Tibial artery (tissue), 4 donors: Measurements from ENCODE around the gene NPPA.

ENCODE experiments used
- DNase-seq, 2 donors: peaks; one replicate each; pipeline ENCODE4 v3.0.0-alpha.2; 2019
- H3K27ac ChIP-seq, 2 donors: fragments of 200-600 bp; sonication (generic) in 1 of 2; 1 replicate in 1 of 2; 2 replicates in 1 of 2; pipeline ENCODE4 v1.5.1; 2018 to 2019; ENCODE audit warnings: mild to moderate bottlenecking in 1 of 2
- H3K27me3 ChIP-seq, 2 donors: fragments of 200-600 bp; sonication (generic) in 1 of 2; one replicate each; pipeline versions ENCODE4 v1.5.1 to v1.6.0; 2016 to 2019
- H3K36me3 ChIP-seq, 3 donors: fragments of 200-600 bp; sonication (generic) in 2 of 3; one replicate each; pipeline ENCODE4 v1.5.1; 2016 to 2019; ENCODE audit warnings: mild to moderate bottlenecking in 2 of 3
- H3K4me1 ChIP-seq, 4 donors: fragments of 200-600 bp; sonication (generic) in 2 of 4; 1 replicate in 3 of 4; 2 replicates in 1 of 4; pipeline ENCODE4 v1.5.1; 2016 to 2019
- H3K4me3 ChIP-seq, 2 donors: fragments of 200-600 bp; sonication (generic) in 1 of 2; 1 replicate in 1 of 2; 2 replicates in 1 of 2; pipeline ENCODE4 v1.5.1; 2018 to 2019; ENCODE audit warnings: mild to moderate bottlenecking in 2 of 2
- H3K9me3 ChIP-seq, 3 donors: fragments of 200-600 bp; sonication (generic) in 1 of 3; one replicate each; pipeline ENCODE4 v1.5.1; 2016 to 2019
- intact Hi-C: fragments of 100-400 bp; cut with DNase I; formaldehyde crosslinking; loops from one replicate; pipeline ENCODE4 v1.15.0; 2023; ENCODE audit warnings: low total_unique reads
- TF ChIP-seq, protein P1 (sequence below), 2 experiments: fragments of 200-600 bp in 1 of 2; fragments of 450-650 bp in 1 of 2; IDR thresholded peaks; one replicate each; pipeline ENCODE4 v1.5.1; 2017 to 2019; ENCODE audit warnings: antibody characterized with exemption in 2 of 2, mild to moderate bottlenecking in 1 of 2, moderate library complexity in 1 of 2

The NPPA gene

DNA sequence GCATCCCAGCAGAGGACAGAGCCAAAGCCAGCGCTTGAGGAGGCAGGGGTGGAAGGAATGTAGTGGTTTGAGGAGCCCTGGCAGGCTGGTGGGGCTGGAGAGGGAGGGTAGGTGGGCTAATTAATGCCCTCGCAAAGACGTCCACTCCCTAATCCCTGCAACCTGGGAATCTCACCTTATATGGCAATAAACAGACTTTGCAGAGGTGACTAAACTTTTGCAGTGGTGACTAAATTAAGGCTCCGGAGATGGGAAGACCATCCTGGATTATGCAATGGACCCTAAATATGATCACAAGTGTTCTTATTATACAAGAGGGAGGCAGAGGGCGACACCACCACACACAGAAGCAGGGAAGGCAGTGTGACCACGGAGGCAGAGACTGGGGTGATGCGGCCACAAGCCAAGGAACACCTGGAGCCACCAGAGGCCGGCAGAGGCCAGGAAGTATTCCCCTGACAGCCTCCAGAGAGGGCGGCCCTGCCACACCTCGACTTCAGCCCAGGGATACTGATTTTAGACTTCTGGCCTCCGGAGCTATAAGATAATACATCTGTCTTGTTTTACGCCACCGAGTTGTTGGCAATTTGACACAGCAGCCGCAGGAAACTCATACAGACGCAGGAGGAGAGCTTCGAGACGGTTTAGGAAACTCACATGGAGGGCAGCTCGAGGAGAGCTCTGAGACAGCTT lies 34.3 kb upstream of the NPPA start:
- TF ChIP-seq, protein P1, sequence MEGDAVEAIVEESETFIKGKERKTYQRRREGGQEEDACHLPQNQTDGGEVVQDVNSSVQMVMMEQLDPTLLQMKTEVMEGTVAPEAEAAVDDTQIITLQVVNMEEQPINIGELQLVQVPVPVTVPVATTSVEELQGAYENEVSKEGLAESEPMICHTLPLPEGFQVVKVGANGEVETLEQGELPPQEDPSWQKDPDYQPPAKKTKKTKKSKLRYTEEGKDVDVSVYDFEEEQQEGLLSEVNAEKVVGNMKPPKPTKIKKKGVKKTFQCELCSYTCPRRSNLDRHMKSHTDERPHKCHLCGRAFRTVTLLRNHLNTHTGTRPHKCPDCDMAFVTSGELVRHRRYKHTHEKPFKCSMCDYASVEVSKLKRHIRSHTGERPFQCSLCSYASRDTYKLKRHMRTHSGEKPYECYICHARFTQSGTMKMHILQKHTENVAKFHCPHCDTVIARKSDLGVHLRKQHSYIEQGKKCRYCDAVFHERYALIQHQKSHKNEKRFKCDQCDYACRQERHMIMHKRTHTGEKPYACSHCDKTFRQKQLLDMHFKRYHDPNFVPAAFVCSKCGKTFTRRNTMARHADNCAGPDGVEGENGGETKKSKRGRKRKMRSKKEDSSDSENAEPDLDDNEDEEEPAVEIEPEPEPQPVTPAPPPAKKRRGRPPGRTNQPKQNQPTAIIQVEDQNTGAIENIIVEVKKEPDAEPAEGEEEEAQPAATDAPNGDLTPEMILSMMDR (IDR thresholded peaks at IDR 0.05): no peak
- no peak for DNase-seq
- intact Hi-C loops: no loop called here
- H3K4me3 ChIP-seq: no peak overlapping the region
- H3K27ac ChIP-seq: no peak overlapping the region
- H3K27me3 ChIP-seq: peaks cover 0 to 19% of the 10 kb centered on the region in 2 donors
- no peaks in the 10 kb centered on the region for H3K36me3 ChIP-seq
- H3K4me1 ChIP-seq: peaks cover 0 to 14% (median 10%) of the 10 kb centered on the region in 4 donors
- H3K9me3 ChIP-seq: no peaks in the 10 kb centered on the region

DNA sequence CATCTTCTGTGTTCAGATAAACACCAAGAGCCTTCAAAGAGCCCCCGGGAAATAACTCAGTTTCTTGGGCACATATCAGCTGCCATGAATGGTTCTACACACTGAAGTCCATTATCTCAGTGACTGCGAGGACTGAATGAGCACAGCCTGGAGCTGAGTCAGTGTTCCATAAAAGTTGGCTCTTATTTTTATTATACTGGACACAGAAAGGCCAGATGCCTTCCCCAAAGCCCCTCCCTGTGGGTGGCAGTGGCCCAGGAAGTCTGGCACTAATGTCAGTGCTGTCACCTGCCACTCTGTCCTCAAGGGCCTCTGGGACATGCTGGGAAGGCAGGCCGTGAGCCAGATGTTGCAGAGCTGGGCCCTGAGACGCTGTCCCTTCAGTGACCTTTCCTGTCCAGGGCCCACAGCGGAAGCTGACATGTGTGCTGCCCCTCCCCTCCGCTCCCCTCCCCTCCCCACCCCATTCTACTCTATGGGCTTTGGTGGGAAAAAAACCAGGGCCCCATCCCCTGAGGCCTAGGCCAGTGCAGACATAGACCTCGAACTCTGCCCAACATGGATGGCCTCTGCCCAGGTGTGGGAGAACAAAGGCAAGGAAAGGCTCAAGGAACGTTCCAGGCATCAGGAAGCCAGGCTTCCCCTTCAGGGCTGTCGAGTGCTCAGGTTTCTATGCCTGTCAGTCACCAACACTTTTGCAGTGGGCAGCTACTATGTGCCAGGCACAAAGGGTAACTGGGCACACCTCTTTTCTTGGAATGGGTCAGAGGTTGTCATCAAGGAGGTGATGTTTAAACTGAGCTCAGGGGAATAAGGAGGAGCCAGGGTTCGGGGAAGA lies 33.5 kb upstream of the NPPA start:
- Histone ChIP-seq H3K4me3 (no peak overlapping the region), H3K9me3 (no peaks in the 10 kb centered on the region), H3K27me3 (peaks cover 0 to 23% of the 10 kb centered on the region in 2 donors), H3K27ac (no peak overlapping the region), H3K36me3 (no peaks in the 10 kb centered on the region), H3K4me1 (peaks cover 0 to 14% (median 10%) of the 10 kb centered on the region in 4 donors)
- DNase-seq: no peak
- TF ChIP-seq, protein P1 (IDR thresholded peaks at IDR 0.05): no peak
- intact Hi-C loops: no loop called here

DNA sequence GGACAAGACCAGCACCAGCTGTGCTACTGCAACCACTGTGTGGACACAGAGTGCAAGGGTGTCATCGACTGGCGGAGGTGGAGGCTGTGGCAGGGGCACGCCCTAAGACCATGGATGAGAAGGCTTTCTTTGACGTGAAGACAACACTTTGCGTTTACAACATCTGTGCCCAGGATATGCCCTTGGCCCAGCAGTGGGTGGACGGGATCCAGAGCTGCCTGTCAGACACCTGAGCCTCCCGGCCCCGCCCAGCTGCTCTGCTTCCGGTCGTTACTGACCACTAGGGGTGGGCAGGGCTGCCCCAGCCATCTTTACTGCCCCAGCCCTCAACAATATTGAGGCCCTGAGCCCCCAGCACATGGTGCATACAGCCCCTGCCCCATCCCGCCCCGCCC lies 32.6 kb upstream of the NPPA start:
- Histone ChIP-seq H3K36me3 (no peaks in the 10 kb centered on the region), H3K9me3 (no peaks in the 10 kb centered on the region), H3K27ac (no peak overlapping the region), H3K4me3 (no peak overlapping the region), H3K4me1 (peaks cover 0 to 14% (median 10%) of the 10 kb centered on the region in 4 donors), H3K27me3 (peaks cover 0 to 27% of the 10 kb centered on the region in 2 donors)
- intact Hi-C loops: no loop called here
- TF ChIP-seq, protein P1 (IDR thresholded peaks at IDR 0.05): no peak
- DNase-seq: no peak

DNA sequence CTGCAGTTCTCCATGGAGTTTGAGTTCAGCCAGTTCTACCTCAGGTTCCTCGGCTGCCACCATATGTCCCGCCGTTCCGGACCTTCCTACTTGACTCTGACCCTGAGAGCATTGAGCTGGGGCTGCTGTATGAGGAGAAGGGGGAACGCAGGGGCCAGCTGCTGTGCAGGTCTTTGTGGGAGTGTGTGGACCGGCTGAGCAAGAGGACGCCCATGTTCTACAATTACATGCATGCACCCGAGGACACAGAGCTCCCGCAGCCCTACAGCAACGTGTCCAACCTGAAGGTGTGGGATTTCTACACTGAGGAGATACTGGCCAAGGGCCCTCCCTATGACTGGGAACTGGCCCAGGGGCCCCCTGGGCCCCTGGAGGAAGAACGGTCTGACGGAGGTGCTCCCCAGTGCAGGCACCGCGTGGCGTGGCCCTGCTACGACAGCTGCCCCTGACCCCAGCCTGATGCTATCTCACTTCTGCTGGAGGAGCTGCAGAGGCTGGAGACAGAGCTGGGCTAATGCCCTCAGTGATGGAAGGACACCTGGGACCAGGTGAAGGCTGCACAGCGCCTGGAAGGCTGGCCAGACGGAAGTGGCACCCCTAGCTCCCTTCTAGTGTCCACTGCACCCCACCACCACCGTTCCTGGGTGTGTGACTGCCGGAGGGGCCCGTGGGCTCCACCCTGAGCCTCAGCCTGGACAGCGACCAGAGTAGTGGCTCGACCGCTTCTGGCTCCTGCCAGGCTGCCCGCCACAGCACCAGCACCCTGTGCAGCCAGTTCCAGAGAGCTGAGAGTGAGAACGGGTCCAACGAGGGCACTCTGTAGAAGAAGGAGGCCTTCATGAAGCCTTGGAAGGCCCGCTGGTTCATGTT lies 32.0 kb upstream of the NPPA start:
- TF ChIP-seq, protein P1 (IDR thresholded peaks at IDR 0.05): no peak
- no peak overlapping the region for H3K27ac ChIP-seq
- peaks cover 0 to 14% (median 11%) of the 10 kb centered on the region in 4 donors for H3K4me1 ChIP-seq
- H3K27me3 ChIP-seq: peaks cover 0 to 27% of the 10 kb centered on the region in 2 donors
- intact Hi-C loops: no loop called here
- no peaks in the 10 kb centered on the region for H3K36me3 ChIP-seq
- DNase-seq: no peak
- no peaks in the 10 kb centered on the region for H3K9me3 ChIP-seq
- no peak overlapping the region for H3K4me3 ChIP-seq

DNA sequence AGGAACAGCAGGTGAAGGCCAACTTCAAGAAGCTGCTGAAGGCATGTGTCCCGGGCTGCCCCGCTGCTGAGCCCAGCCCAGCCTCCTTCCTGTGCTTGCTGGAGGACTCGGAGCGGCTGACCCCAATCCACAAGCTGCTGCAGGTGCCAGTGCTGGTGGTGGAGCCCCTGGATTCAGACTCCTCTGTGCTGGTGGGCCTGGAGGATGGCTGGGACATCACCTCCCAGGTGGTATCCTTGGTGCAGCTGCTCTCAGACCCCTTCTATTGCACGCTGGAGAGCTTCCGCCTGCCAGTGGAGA lies 31.3 kb upstream of the NPPA start:
- no peaks in the 10 kb centered on the region for H3K36me3 ChIP-seq
- H3K9me3 ChIP-seq: no peaks in the 10 kb centered on the region
- peaks cover 0 to 27% of the 10 kb centered on the region in 2 donors for H3K27me3 ChIP-seq
- DNase-seq: no peak
- no peak overlapping the region for H3K4me3 ChIP-seq
- peaks cover 0 to 18% (median 13%) of the 10 kb centered on the region in 4 donors for H3K4me1 ChIP-seq
- intact Hi-C loops: no loop called here
- no peak overlapping the region for H3K27ac ChIP-seq
- TF ChIP-seq, protein P1 (IDR thresholded peaks at IDR 0.05): no peak
